Panc1 (cell line): ENCODE results near the gene FA2H. TPM values are rescaled to one million over a fixed set of nuclear protein-coding genes. Genes with fewer than 3 reads are reported as not detected.

ENCODE experiments used
- ATAC-seq: fragments of 200-7000 bp; cut with Tn5 transposase; 2 replicates; pipeline ENCODE4 v1.9.1; 2020; ENCODE audit warnings: mild to moderate bottlenecking, moderate library complexity
- BruUV-seq: library from RNA; stranded (reverse); fragments of 400-500 nt; replicated peaks from 2 replicates; lab custom pipeline; 2021; lab: Mats Ljungman, UMichigan
- CTCF ChIA-PET: fragments of 300-600 bp; sonication (Branson Sonifier 250); formaldehyde crosslinking; loops from one replicate; lab custom pipeline; 2022; ENCODE audit warnings: antibody characterized with exemption; lab: Charles Lee
- POLR2A ChIA-PET: fragments of 300-600 bp; sonication (Branson Sonifier 250); formaldehyde crosslinking; loops from one replicate; lab custom pipeline; 2022; ENCODE audit warnings: antibody characterized with exemption; lab: Charles Lee
- DNase-seq: peaks from one replicate; pipeline ENCODE4 v3.0.0-alpha.2; 2010; ENCODE audit warnings: low read depth, low spot score
- H3K27ac ChIP-seq: 2 replicates; pipeline ENCODE4 v1.5.1; 2011; ENCODE audit warnings: mild to moderate bottlenecking, low read length, inconsistent platforms
- H3K27me3 ChIP-seq: fragments of 200-500 bp; sonication (Bioruptor generic); 2 replicates; pipeline ENCODE4 v1.6.0; 2014; ENCODE audit warnings: low read length, inconsistent platforms; ENCODE audit not compliant: control insufficient read depth, insufficient read depth
- H3K36me3 ChIP-seq: fragments of 200-500 bp; sonication (Bioruptor generic); 2 replicates; pipeline ENCODE4 v1.5.1; 2014; ENCODE audit warnings: inconsistent platforms, mild to moderate bottlenecking, low read length, moderate library complexity; ENCODE audit not compliant: control insufficient read depth, insufficient read depth
- H3K4me1 ChIP-seq: 2 replicates; pipeline ENCODE4 v1.5.1; 2011; ENCODE audit warnings: inconsistent platforms, mild to moderate bottlenecking, low read length, moderate library complexity; ENCODE audit not compliant: control insufficient read depth, insufficient read depth
- H3K4me3 ChIP-seq, 2 experiments: 2 replicates each; pipeline ENCODE4 v1.5.1; 2011 to 2012; ENCODE audit warnings: low read depth in 2 of 2, low read length in 2 of 2, mild to moderate bottlenecking in 2 of 2, inconsistent platforms in 1 of 2, moderate library complexity in 1 of 2
- H3K9me3 ChIP-seq: fragments of 200-500 bp; sonication (Bioruptor generic); 2 replicates; pipeline ENCODE4 v1.5.1; 2014; ENCODE audit warnings: low read depth, mild to moderate bottlenecking, inconsistent platforms, low read length, moderate library complexity; ENCODE audit not compliant: control insufficient read depth, insufficient read depth
- CTCF ChIP-seq: fragments of 450-650 bp; IDR thresholded peaks from 2 replicates; pipeline ENCODE4 v1.5.1; 2017; ENCODE audit warnings: mild to moderate bottlenecking
- POLR2AphosphoS5 ChIP-seq: IDR thresholded peaks from 2 replicates; pipeline ENCODE4 v1.6.1; 2012; ENCODE audit warnings: mild to moderate bottlenecking, low read depth, low read length, moderate library complexity
- REST ChIP-seq, 2 experiments: IDR thresholded peaks; 2 replicates each; pipeline ENCODE4 v1.6.1; 2011 to 2012; ENCODE audit warnings: low read depth in 2 of 2, control low read depth in 1 of 2, low read length in 1 of 2, mild to moderate bottlenecking in 1 of 2, moderate library complexity in 1 of 2; ENCODE audit not compliant: insufficient read depth in 1 of 2
- SIN3A ChIP-seq: IDR thresholded peaks from 2 replicates; pipeline ENCODE4 v1.6.1; 2012; ENCODE audit warnings: low read depth, mild to moderate bottlenecking, low read length, moderate library complexity, borderline replicate concordance; ENCODE audit not compliant: insufficient read depth
- TCF7L2 ChIP-seq: IDR thresholded peaks from 2 replicates; pipeline ENCODE4 v1.6.1; 2011; ENCODE audit warnings: mild to moderate bottlenecking, low read depth, low read length, inconsistent platforms
- in situ Hi-C: cut with HindIII; loops from 2 replicates; pipeline ENCODE4 v1.10.0; 2016; ENCODE audit warnings: low sequenced_read_pairs, low pct_unique_long_range_greater_than_20kb
- intact Hi-C: fragments of 100-400 bp; cut with micrococcal nuclease; formaldehyde crosslinking; loops from one replicate; pipeline ENCODE4 v1.10.0; 2022; ENCODE audit not compliant: unreplicated experiment
- total RNA-seq: library from RNA; stranded (reverse); gene quantifications from one replicate; pipeline ENCODE4 v1.2.1, GENCODE V29; 2021; ENCODE audit not compliant: unreplicated experiment

FA2H gene
- total RNA-seq, 1 experiment from 2014 or later: 0.15 TPM

DNA sequence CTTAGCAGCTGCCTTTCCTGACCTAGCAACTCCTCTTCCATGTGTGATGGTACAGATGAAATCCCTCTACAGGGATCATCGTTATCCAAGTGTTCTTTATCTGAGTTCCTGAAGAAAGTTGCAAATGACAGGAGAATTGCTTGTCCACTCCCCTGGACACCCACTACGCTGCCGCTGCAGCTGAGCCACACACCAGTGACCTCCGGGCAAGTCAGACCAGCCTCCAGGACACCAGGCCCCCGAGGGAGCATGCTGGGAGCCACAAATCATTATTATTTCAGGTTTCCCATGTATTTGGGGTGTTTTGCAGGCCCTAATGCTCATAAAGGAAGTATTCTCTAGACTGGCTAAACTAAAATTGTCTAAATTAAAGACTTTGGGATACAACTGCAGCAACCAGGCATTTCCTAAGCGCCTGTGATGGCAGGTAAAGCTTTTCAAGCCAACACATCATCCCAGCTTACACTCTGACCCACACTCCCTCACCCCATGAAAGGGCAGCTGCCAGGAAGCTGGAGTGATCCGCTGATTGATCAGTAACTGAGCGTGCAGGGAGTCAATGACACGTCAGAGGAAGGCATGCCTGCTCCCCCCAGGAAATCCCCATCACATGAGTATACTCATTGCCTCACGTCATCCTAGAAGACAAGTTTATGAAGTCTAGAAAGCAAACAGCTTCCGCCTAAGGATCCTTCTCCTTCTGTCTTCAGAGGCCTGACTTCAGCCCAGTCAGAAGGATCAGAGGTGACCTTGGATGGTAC, 14.4 kb downstream of the FA2H start:
- Histone ChIP-seq H3K4me1 (no peaks in the 10 kb centered on the region), H3K27me3 (no peaks in the 10 kb centered on the region), H3K36me3 (no peaks in the 10 kb centered on the region), H3K9me3 (no peaks in the 10 kb centered on the region), H3K4me3 (no peak overlapping the region), H3K27ac (no peak overlapping the region)
- 0 out of 2 replicates have a peak, but pooled peaks have one; percentile 34 for ATAC-seq
- BruUV-seq: no TSS peak
- intact Hi-C loops (no loop called here), in situ Hi-C loops (no loop called here)
- no peak for TF ChIP-seq SIN3A
- TF ChIP-seq REST (IDR thresholded peaks at IDR 0.05; ENCODE audit: insufficient read depth in 1 of 2, low read depth in 2 of 2, low read length in 1 of 2): no peak
- no peak for TF ChIP-seq TCF7L2
- TF ChIP-seq POLR2AphosphoS5: no peak
- no peak for TF ChIP-seq CTCF
- POLR2A ChIA-PET: no interaction called here
- CTCF ChIA-PET: no interaction called here
- no peak for DNase-seq

DNA sequence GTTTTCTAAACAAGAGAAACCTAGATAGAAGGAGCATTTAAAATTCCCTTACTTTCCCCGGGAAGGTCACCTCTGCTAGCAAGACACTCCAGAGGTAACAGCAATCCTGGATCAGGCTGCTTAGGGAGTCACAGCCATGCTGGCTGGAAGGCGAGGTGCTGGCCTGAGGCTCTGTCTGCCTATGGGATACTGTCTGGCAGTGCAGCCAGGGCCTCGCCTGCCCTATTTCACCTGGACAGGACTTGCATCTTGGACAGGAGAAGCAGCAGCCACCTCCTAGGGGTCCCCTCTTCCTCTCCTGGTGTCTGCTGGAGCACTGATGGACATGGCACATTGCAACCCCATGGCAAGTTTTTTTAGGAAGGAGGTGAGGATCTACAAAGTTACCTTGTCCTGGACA, 15.1 kb downstream of the FA2H start:
- intact Hi-C loops (no loop called here), in situ Hi-C loops (no loop called here)
- Histone ChIP-seq H3K9me3 (no peaks in the 10 kb centered on the region), H3K27me3 (no peaks in the 10 kb centered on the region), H3K4me1 (no peaks in the 10 kb centered on the region), H3K4me3 (no peak overlapping the region), H3K27ac (no peak overlapping the region), H3K36me3 (no peaks in the 10 kb centered on the region)
- TF ChIP-seq TCF7L2: no peak
- no peak for TF ChIP-seq POLR2AphosphoS5
- BruUV-seq: no TSS peak
- ATAC-seq (no peak), DNase-seq (no peak)
- ChIA-PET POLR2A (no interaction called here), CTCF (no interaction called here)

GRCh38 chr16:74758801-74759200, 15.8 kb downstream of the FA2H start:
- Histone ChIP-seq H3K9me3 (no peaks in the 10 kb centered on the region), H3K27ac (no peak overlapping the region), H3K4me1 (no peaks in the 10 kb centered on the region), H3K36me3 (no peaks in the 10 kb centered on the region), H3K4me3 (no peak overlapping the region), H3K27me3 (no peaks in the 10 kb centered on the region)
- DNase-seq: no peak
- CTCF ChIA-PET: no interaction called here
- no TSS peak for BruUV-seq
- no peak for ATAC-seq
- no peak for TF ChIP-seq CTCF
- TF ChIP-seq POLR2AphosphoS5: no peak
- no peak for TF ChIP-seq TCF7L2
- intact Hi-C loops (no loop called here), in situ Hi-C loops (no loop called here)
- POLR2A ChIA-PET: no interaction called here
